ENCODE measurements around the gene KNDC1. TPM values are rescaled to one million over a fixed set of nuclear protein-coding genes. Genes with fewer than 3 reads are reported as not detected.

Gene KNDC1
- total and polyA plus RNA-seq, 2 of the 4 experiments (the other 2 are of a cell fraction), result 0.18 to 1.1 TPM

DNA sequence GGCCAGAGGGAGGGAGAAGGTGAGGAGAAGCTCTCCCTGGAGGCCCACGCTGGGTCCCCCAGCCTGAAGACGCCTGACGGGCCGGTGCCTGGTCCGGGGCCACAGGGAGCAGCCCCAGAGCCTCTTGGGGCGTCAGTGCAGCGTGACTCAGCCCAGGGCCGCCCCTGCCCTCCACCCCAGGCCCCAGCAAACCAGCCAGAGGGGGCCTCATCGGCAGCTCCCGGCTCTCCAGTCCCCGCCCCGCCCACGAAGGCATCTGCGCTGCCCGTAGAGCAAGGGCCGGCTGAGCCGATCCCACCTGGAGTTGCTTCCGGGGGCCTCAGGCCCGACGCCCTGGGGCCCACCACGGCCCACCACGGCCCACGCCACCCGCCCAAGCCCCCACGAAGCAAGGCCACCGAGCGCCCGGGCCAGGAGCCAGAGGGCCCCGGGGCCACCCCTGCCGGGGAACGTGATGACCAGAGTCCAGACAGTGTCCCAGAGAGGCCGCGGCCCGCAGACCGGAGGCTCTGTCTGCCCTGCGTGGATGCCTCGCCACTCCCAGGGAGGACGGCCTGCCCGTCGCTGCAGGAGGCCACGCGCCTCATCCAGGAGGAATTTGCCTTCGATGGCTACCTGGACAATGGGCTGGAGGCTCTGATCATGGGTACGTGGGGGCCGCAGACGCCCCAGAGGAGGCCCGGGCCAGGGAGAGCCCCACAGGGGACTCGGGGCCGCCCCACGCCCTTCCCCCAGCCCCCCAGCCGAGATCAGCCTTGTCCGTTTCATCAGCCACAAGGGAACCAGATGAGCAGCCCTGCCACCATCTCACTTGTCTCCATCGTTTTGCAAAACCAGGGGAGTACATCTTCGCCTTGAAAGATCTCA lies 38.8 kb downstream of the KNDC1 start:
- Histone ChIP-seq H3K14ac (replicated peaks; ENCODE audit: low read depth, low read length) (no peak overlapping the region), H3K27ac (ENCODE audit: insufficient read depth, low read length) (no peak overlapping the region), H3K9me3 (ENCODE audit: control insufficient read depth, insufficient read depth, low read length) (no peaks in the 10 kb centered on the region), H3K4me1 (ENCODE audit: control insufficient read depth, insufficient read depth, low read length) (no peaks in the 10 kb centered on the region), H3K4ac (ENCODE audit: low read depth, low read length) (no peak overlapping the region), H2BK5ac (ENCODE audit: low read depth, low read length, poor library complexity, severe bottlenecking) (no peak overlapping the region), H2BK15ac (ENCODE audit: low read depth, low read length) (no peak overlapping the region), H3K23ac (ENCODE audit: low read depth, low read length) (no peak overlapping the region), H2AK9ac (replicated peaks; ENCODE audit: low read depth, low read length, poor library complexity) (no peak overlapping the region), H3K27me3 (ENCODE audit: control insufficient read depth, insufficient read depth, low read length) (no peaks in the 10 kb centered on the region), H3K9me1 (ENCODE audit: insufficient read depth, low read length) (no peaks in the 10 kb centered on the region), H2BK120ac (ENCODE audit: low read depth, low read length) (no peak overlapping the region), H3K79me1 (ENCODE audit: low read depth in 1 of 2, low read length in 2 of 2) (no peaks in the 10 kb centered on the region), H3K18ac (ENCODE audit: low read depth, low read length) (no peak overlapping the region), H3K9ac (ENCODE audit: low read depth, low read length) (no peak overlapping the region), H3K4me3 (ENCODE audit: insufficient read depth, low read depth, low read length) (no peak overlapping the region), H3K4me2 (ENCODE audit: low read depth, low read length) (no peak overlapping the region), H2AK5ac (ENCODE audit: low read depth, low read length) (no peak overlapping the region), H4K8ac (ENCODE audit: low read depth in 2 of 2, low read length in 2 of 2) (no peak overlapping the region), H4K5ac (ENCODE audit: low read depth, low read length) (no peak overlapping the region), H2AFZ (replicated peaks; ENCODE audit: low read length, poor library complexity) (no peak overlapping the region), H3K36me3 (ENCODE audit: control insufficient read depth, insufficient read depth, low read length) (no peaks in the 10 kb centered on the region), H2BK20ac (ENCODE audit: low read depth, low read length) (no peak overlapping the region), H4K91ac (ENCODE audit: insufficient read depth, low read depth, low read length) (no peak overlapping the region), H4K20me1 (ENCODE audit: insufficient read depth, low read length) (no peaks in the 10 kb centered on the region), H3K56ac (ENCODE audit: extremely low read depth, insufficient read depth, low read length) (no peak overlapping the region)
- no peak for ATAC-seq (ENCODE audit: low read depth)
- TF ChIP-seq BHLHE40 (IDR thresholded peaks at IDR 0.05; ENCODE audit: low read depth, low read length) (no peak), SMC3 (IDR thresholded peaks at IDR 0.05; ENCODE audit: low read depth, low read length) (no peak), RCOR1 (IDR thresholded peaks at IDR 0.05; ENCODE audit: insufficient replicate concordance, low read length) (no peak)
- dilution Hi-C loops (cut with HindIII; ENCODE audit: low sequenced_read_pairs, unreplicated experiment) (no loop called here), intact Hi-C loops (cut with micrococcal nuclease) (no loop called here), in situ Hi-C loops (cut with MboI; ENCODE audit: low sequenced_read_pairs) (no loop called here)
- BruUV-seq (replicated peaks), result no TSS peak
- ChIA-PET CTCF (no interaction called here), POLR2A (ENCODE audit: unreplicated experiment) (no interaction called here)
- no peak for DNase-seq
- WGBS, 2 experiments (ENCODE audit: extremely low coverage in 2 of 2, insufficient read length in 1 of 2), result 86% methylated on average over 29 of the region's 54 CpGs; no CpG with 5 or more reads in 1 of the 2 experiments
